Astrocyte of the spinal cord (primary cell): ENCODE measurements around the gene CPVL.
"Not testable (repeated sequence)": the region's sequence is repeated elsewhere in the genome, so short reads cannot be mapped to it uniquely, and the experiment has no call there.

Experiments
- DNase-seq: peaks from one replicate; pipeline ENCODE4 v3.0.0; 2011; ENCODE audit warnings: low read depth, low spot score
- H3K4me3 ChIP-seq: 2 replicates; pipeline ENCODE4 v1.5.1; 2011; ENCODE audit warnings: low read depth, mild to moderate bottlenecking, low read length, moderate library complexity
- in situ Hi-C: cut with HindIII; loops from 2 replicates; pipeline ENCODE4 v1.10.0; 2017; ENCODE audit warnings: low sequenced_read_pairs
- TF ChIP-seq, protein P1 (sequence below): IDR thresholded peaks from 2 replicates; pipeline ENCODE4 v1.5.1; 2012; ENCODE audit warnings: low read depth, mild to moderate bottlenecking, low read length, inconsistent platforms

Gene CPVL

DNA sequence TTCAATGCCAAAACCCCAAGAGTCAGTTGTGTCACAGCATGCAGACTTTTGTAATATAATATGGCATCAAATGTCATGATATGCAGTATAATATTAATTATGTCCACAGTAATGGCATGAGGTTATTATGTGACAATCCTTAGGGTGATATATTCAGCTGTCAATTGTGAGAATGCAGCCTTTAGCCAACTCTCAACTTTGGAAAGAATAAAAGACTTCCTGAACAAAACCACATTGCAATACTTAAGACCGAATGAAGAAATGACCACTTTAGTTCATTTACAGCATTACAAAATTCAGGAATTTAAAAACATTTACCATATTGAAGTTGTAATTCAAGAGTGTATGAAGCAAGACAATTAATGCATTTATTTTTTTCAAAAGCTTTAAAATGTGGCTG is 45.4 kb downstream of the CPVL start:
- in situ Hi-C loops: no loop called here
- no peak for DNase-seq
- no peak overlapping the region for H3K4me3 ChIP-seq
- TF ChIP-seq, protein P1, sequence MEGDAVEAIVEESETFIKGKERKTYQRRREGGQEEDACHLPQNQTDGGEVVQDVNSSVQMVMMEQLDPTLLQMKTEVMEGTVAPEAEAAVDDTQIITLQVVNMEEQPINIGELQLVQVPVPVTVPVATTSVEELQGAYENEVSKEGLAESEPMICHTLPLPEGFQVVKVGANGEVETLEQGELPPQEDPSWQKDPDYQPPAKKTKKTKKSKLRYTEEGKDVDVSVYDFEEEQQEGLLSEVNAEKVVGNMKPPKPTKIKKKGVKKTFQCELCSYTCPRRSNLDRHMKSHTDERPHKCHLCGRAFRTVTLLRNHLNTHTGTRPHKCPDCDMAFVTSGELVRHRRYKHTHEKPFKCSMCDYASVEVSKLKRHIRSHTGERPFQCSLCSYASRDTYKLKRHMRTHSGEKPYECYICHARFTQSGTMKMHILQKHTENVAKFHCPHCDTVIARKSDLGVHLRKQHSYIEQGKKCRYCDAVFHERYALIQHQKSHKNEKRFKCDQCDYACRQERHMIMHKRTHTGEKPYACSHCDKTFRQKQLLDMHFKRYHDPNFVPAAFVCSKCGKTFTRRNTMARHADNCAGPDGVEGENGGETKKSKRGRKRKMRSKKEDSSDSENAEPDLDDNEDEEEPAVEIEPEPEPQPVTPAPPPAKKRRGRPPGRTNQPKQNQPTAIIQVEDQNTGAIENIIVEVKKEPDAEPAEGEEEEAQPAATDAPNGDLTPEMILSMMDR: no peak

DNA sequence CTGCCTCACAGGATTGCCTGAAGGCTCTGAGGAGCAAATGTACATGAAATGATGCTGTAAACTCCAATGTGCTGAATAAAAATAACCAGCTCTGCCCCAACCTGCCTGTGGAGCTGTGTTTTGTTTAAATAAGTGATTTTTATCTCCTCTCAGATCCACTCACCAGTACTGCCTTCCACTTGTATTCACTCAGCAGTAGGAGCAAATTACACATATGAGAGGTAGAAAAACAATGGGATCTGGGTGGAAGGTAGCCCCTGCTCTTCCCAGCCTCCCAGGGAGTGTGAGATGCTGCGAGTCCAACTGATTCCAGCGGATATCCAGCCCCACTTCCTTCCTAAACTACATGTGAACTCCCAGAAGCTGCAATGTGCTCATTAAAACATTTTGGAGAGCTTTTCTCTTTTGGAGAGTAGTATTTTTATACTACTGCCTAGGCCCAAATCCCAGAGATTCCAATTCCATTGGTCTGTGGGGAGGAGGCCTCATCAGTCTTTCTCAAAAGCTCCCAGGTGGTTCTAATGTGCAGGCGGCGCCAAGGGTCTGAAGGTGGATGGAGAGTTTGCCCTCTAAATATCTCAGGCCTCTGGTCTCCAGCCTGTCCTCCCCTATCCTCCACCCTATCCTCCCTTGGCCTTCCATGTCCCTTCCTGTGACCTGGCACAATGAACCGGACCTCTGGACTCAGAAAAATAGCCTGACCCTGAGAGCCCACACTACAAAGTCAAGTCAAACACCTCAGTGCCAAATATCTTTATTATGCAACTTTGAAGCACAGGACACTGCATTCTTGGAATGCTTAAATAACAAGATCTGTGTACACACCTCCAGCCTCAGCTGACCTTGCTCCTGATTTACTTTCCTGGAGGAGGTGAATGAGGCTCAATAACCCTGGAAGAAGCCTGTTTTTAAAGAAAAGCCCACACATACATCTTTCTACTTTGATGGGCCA is 46.2 kb downstream of the CPVL start:
- DNase-seq: no peak
- TF ChIP-seq, protein P1: no peak
- no peak overlapping the region for H3K4me3 ChIP-seq
- in situ Hi-C loops: no loop called here

DNA sequence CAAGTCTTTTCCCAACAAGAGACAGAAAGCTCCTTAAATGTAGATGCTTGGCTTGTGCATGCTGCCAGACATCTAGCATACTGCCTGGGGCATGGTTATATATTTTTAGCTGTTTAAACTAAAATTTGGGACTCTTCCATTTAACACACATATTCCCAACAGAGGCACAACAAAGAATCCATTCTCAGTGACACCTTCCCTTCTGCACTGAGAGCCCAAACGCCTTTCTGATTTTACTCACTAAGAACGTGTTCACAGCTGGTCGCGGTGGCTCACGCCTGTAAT is 49.9 kb downstream of the CPVL start:
- TF ChIP-seq, protein P1: no peak
- DNase-seq: no peak
- in situ Hi-C loops: no loop called here

DNA sequence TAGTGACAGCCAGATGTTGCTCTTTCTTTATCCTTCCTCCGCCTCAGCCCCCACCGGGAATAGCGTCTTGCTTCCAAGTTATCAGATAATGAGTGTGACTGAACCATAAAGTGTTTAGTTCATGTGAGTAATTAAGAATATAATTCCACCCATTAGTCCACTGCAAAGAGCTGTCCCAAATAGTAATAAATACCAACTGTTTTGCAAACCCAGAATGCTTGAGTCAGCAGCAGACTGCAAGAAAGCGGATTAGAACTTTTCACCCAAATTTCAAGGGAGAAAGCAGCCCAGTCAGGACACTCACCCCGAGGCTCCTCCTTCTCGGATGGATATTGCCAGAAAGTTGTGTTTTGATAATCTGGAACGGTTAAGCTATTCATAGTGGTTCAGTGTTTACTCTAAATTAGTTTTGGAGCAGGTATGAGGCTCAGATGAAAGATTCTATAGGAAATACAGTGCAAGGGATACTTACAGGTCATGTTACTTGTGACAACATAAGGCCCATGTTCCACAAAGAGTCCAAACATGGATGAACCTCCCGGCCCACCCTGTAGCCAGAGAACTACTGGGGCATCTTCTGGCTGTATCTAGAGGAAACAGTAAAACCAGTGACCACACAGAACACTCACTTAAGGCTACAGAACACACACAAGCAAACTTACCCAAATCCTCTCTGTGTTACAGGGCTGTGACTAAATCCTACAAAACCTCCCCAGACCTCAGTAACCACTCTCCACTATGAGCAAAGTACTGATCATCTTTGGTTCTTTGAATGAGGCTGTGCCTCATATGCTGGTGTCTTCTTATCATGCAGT is 50.5 kb downstream of the CPVL start:
- no peak overlapping the region for H3K4me3 ChIP-seq
- no peak for DNase-seq
- in situ Hi-C loops: no loop called here
- TF ChIP-seq, protein P1: no peak

More for the DNA sequence above, 49.9 kb downstream of the CPVL start:
- H3K4me3 ChIP-seq: no peak overlapping the region

DNA sequence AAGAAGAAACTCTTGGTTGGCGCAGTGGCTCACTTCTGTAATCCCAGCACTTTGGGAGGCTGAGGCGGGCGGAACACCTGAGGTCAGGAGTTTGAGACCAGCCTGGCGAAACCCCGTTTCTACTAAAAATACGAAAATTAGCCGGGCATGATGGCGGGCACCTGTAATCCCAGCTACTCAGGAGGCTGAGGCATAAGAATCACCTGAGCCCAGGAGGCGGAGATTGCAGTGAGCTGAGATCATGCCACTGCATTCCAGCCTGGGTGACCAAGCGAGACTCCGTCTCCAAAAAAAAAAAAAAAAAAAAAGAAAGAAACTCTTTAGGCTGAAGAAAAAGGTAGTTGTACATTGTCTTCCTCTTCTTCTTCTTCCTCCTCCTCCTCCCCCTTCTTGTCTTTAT is 53.2 kb downstream of the CPVL start:
- DNase-seq, in situ Hi-C loops, H3K4me3 ChIP-seq: not testable (repeated sequence)

DNA sequence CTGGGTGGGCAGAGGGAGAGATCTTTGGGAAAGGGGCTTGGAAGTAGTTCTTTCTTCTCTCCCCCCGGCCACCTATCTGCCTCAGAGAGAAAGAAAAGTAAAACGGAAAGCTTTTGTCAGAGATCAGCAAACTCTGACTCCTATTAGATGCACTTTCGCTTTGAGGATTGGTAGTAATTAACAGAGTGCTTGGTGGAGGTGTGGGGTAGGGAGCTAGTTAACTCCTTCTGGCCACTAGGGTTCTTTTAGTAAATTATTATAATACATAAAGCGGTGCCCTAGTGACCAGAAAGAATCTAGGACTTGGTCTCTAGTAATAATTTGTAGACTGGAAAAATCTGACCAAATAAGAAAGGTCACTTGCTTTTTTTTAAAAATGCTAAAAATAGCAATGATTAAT is 54.6 kb downstream of the CPVL start:
- peak overlapping the region; percentile 10 for H3K4me3 ChIP-seq
- TF ChIP-seq, protein P1: no peak
- in situ Hi-C loops: no loop called here

More for the DNA sequence above, 54.6 kb downstream of the CPVL start:
- peak; percentile 2 for DNase-seq
